MM.1S (cell line): ENCODE measurements around the gene STRN.
"Not testable (repeated sequence)": the region's sequence is repeated elsewhere in the genome, so short reads cannot be mapped to it uniquely, and the experiment has no call there.

Experiments used
- DNase-seq: peaks from one replicate; pipeline ENCODE4 v3.0.0-alpha.2; 2015
- H2AFZ ChIP-seq: fragments of 300-600 bp; sonication (generic); 2 replicates; pipeline ENCODE4 v1.6.0; 2016; ENCODE audit warnings: antibody characterized with exemption, low read length
- H3F3A ChIP-seq: fragments of 300-600 bp; sonication (generic); 2 replicates; pipeline ENCODE4 v1.6.1; 2016; ENCODE audit warnings: mild to moderate bottlenecking, antibody characterized with exemption, low read length, moderate library complexity, mixed read lengths; ENCODE audit not compliant: insufficient read depth
- H3K27ac ChIP-seq: fragments of 300-600 bp; sonication (generic); 2 replicates; pipeline ENCODE4 v1.5.1; 2016; ENCODE audit warnings: mild to moderate bottlenecking, low read length
- H3K27me3 ChIP-seq: fragments of 300-600 bp; sonication (generic); replicated peaks from 2 replicates; pipeline ENCODE4 v1.6.0; 2016; ENCODE audit warnings: low read length; ENCODE audit not compliant: insufficient read depth
- H3K36me3 ChIP-seq: fragments of 300-600 bp; sonication (generic); replicated peaks from 2 replicates; pipeline ENCODE4 v1.6.1; 2016; ENCODE audit warnings: mild to moderate bottlenecking, low read length, mixed read lengths; ENCODE audit not compliant: insufficient read depth
- H3K4me1 ChIP-seq: fragments of 300-600 bp; sonication (generic); 2 replicates; pipeline ENCODE4 v1.6.1; 2016; ENCODE audit warnings: low read length, mixed read lengths
- H3K4me2 ChIP-seq: fragments of 300-600 bp; sonication (generic); 2 replicates; pipeline ENCODE4 v1.6.0; 2016; ENCODE audit warnings: low read depth, low read length
- H3K4me3 ChIP-seq: fragments of 300-600 bp; sonication (generic); 2 replicates; pipeline ENCODE4 v1.5.1; 2016; ENCODE audit warnings: low read length, mixed read lengths
- H3K79me2 ChIP-seq: fragments of 300-600 bp; sonication (generic); 2 replicates; pipeline ENCODE4 v1.6.1; 2016; ENCODE audit warnings: mixed run types, low read length, mixed read lengths
- H3K9ac ChIP-seq: fragments of 300-600 bp; sonication (generic); 2 replicates; pipeline ENCODE4 v1.6.1; 2016; ENCODE audit warnings: low read length, mixed read lengths
- H3K9me2 ChIP-seq: fragments of 300-600 bp; sonication (generic); replicated peaks from 2 replicates; pipeline ENCODE4 v1.6.1; 2016; ENCODE audit warnings: mild to moderate bottlenecking, low read length, mixed read lengths; ENCODE audit not compliant: insufficient read depth
- H3K9me3 ChIP-seq: fragments of 300-600 bp; sonication (generic); replicated peaks from 2 replicates; pipeline ENCODE4 v1.6.1; 2016; ENCODE audit warnings: mild to moderate bottlenecking, low read length, mixed read lengths; ENCODE audit not compliant: insufficient read depth
- H4K20me1 ChIP-seq: fragments of 300-600 bp; sonication (generic); 2 replicates; pipeline ENCODE4 v1.6.1; 2016; ENCODE audit warnings: mild to moderate bottlenecking, low read length, moderate library complexity, mixed read lengths; ENCODE audit not compliant: insufficient read depth
- EZH2 ChIP-seq: fragments of 300-600 bp; sonication (generic); optimal IDR thresholded peaks from 2 replicates; pipeline ENCODE3; 2017; ENCODE audit warnings: low read depth, mild to moderate bottlenecking, antibody characterized with exemption, low read length, mixed read lengths
- EZH2phosphoT487 ChIP-seq: fragments of 300-600 bp; sonication (generic); IDR thresholded peaks from 2 replicates; pipeline ENCODE4 v1.6.1; 2018; ENCODE audit warnings: antibody characterized with exemption, low read length
- TF ChIP-seq, protein P1 (sequence below): fragments of 300-600 bp; sonication (generic); IDR thresholded peaks from 2 replicates; pipeline ENCODE4 v1.5.1; 2016; ENCODE audit warnings: antibody characterized with exemption, low read length, mixed read lengths

The STRN gene

DNA sequence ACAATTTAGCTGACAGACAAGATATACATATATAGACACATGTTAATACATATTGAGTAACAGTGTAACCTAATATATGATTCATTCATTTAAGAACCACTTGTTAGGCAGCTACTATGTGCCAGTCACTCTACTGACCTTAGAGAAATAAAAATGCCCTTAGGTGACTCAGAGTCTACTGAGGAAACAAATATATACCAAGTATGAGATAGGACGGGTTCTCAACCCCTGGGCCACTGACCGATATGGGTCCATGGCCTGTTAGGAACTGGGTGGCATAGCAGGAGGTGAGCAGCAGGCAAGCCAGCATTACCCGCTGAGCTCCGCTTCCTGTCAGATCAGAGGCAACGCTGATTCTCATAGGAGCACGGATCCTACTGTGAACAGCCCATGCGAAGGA is 14.8 kb downstream of the STRN start:
- Histone ChIP-seq H3K27ac (no peak overlapping the region), H3K79me2 (peaks cover 26% of the 10 kb centered on the region), H2AFZ (no peak overlapping the region), H3K4me1 (no peaks in the 10 kb centered on the region), H3K9me2 (no peaks in the 10 kb centered on the region), H3K36me3 (no peaks in the 10 kb centered on the region), H4K20me1 (no peaks in the 10 kb centered on the region), H3F3A (no peaks in the 10 kb centered on the region), H3K9ac (no peak overlapping the region), H3K4me3 (no peak overlapping the region), H3K4me2 (no peak overlapping the region), H3K9me3 (no peaks in the 10 kb centered on the region), H3K27me3 (no peaks in the 10 kb centered on the region)
- no peak for DNase-seq
- no peak for TF ChIP-seq EZH2phosphoT487
- no peak for TF ChIP-seq EZH2
- TF ChIP-seq, protein P1, sequence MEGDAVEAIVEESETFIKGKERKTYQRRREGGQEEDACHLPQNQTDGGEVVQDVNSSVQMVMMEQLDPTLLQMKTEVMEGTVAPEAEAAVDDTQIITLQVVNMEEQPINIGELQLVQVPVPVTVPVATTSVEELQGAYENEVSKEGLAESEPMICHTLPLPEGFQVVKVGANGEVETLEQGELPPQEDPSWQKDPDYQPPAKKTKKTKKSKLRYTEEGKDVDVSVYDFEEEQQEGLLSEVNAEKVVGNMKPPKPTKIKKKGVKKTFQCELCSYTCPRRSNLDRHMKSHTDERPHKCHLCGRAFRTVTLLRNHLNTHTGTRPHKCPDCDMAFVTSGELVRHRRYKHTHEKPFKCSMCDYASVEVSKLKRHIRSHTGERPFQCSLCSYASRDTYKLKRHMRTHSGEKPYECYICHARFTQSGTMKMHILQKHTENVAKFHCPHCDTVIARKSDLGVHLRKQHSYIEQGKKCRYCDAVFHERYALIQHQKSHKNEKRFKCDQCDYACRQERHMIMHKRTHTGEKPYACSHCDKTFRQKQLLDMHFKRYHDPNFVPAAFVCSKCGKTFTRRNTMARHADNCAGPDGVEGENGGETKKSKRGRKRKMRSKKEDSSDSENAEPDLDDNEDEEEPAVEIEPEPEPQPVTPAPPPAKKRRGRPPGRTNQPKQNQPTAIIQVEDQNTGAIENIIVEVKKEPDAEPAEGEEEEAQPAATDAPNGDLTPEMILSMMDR, result no peak

- no peaks in the 10 kb centered on the region for H3F3A ChIP-seq
- no peak for DNase-seq
- peaks cover 21% of the 10 kb centered on the region; the same call in 1 of the 2 replicates for H3K79me2 ChIP-seq
- H3K27ac ChIP-seq, result no peak overlapping the region
- no peaks in the 10 kb centered on the region for H3K4me1 ChIP-seq
- no peak overlapping the region for H3K9ac ChIP-seq
- H4K20me1 ChIP-seq, result no peaks in the 10 kb centered on the region
- H2AFZ ChIP-seq, result no peak overlapping the region
- no peak overlapping the region for H3K4me2 ChIP-seq
- no peak overlapping the region for H3K4me3 ChIP-seq
- no peaks in the 10 kb centered on the region for H3K36me3 ChIP-seq
- no peaks in the 10 kb centered on the region for H3K9me2 ChIP-seq
- no peaks in the 10 kb centered on the region for H3K27me3 ChIP-seq
- no peak for TF ChIP-seq EZH2
- TF ChIP-seq, protein P1, result no peak
- TF ChIP-seq EZH2phosphoT487, result no peak
- H3K9me3 ChIP-seq, result no peaks in the 10 kb centered on the region
Measured at GRCh38 chr2:36951027-36951518, 15.3 kb downstream of the STRN start.

GRCh38 chr2:36949845-36950244 is 16.5 kb downstream of the STRN start:
- peaks cover 15% of the 10 kb centered on the region; the same call in 1 of the 2 replicates for H3K79me2 ChIP-seq

DNA sequence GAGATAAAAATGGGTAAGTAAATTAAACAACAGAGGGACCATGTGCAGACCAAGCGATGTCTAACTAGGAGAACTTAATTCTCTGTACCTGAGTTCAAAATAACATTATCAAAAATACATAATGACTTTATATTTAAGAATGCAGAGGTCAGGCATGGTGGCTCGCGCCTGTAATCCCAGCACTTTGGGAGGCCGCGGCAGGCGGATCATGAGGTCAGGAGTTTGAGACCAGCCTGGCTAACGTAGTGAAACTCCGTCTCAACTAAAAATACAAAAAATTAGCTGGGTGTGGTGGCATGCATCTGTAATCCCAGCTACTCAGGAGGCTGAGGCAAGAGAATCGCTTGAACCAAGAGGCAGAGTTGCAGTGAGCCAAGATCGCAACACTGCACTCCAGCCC is 21.1 kb downstream of the STRN start:
- H3K4me2 ChIP-seq, H3K9me3 ChIP-seq, H3K9ac ChIP-seq, DNase-seq, H3K4me3 ChIP-seq, H4K20me1 ChIP-seq, H3K9me2 ChIP-seq, H3F3A ChIP-seq, H2AFZ ChIP-seq, H3K27ac ChIP-seq, H3K36me3 ChIP-seq, H3K27me3 ChIP-seq, H3K79me2 ChIP-seq, H3K4me1 ChIP-seq: not testable (repeated sequence)

More at GRCh38 chr2:36949845-36950244, 16.5 kb downstream of the STRN start:
- H3K4me3 ChIP-seq, result no peak overlapping the region
- TF ChIP-seq EZH2phosphoT487 (no peak), EZH2 (no peak)
- TF ChIP-seq, protein P1, result no peak
- H3K4me2 ChIP-seq, result no peak overlapping the region
- H3F3A ChIP-seq, result no peaks in the 10 kb centered on the region
- no peaks in the 10 kb centered on the region for H4K20me1 ChIP-seq
- H3K9ac ChIP-seq, result no peak overlapping the region
- DNase-seq, result no peak
- H3K9me2 ChIP-seq, result no peaks in the 10 kb centered on the region
- no peaks in the 10 kb centered on the region for H3K4me1 ChIP-seq
- H2AFZ ChIP-seq, result no peak overlapping the region
- H3K27me3 ChIP-seq, result no peaks in the 10 kb centered on the region
- H3K27ac ChIP-seq, result no peak overlapping the region
- no peaks in the 10 kb centered on the region for H3K9me3 ChIP-seq
- H3K36me3 ChIP-seq, result no peaks in the 10 kb centered on the region
